DND-41 (cell line): ENCODE data around the gene MAGI1.

Experiments used
- ATAC-seq: fragments of 200-7000 bp; cut with Tn5 transposase; 3 replicates; pipeline ENCODE4 v1.9.1; 2021; ENCODE audit warnings: low read depth; ENCODE audit not compliant: insufficient read depth
- DNase-seq: peaks from one replicate; pipeline ENCODE4 v3.0.0-alpha.2; 2020
- H2AFZ ChIP-seq: 2 replicates; pipeline ENCODE4 v1.6.0; 2012; ENCODE audit warnings: low read depth, low read length
- H3K27ac ChIP-seq: 2 replicates; pipeline ENCODE4 v1.5.1; 2012; ENCODE audit warnings: low read length, inconsistent platforms
- H3K27me3 ChIP-seq: fragments of 200-600 bp; sonication (generic); 2 replicates; pipeline ENCODE4 v1.6.0; 2012; ENCODE audit warnings: low read length, mild to moderate bottlenecking, inconsistent platforms; ENCODE audit not compliant: insufficient read depth, poor library complexity
- H3K36me3 ChIP-seq: 2 replicates; pipeline ENCODE4 v1.5.1; 2012; ENCODE audit warnings: low read length, inconsistent platforms; ENCODE audit not compliant: insufficient read depth
- H3K4me1 ChIP-seq: 2 replicates; pipeline ENCODE4 v1.5.1; 2012; ENCODE audit warnings: mild to moderate bottlenecking, low read length; ENCODE audit not compliant: insufficient read depth
- H3K4me2 ChIP-seq: 2 replicates; pipeline ENCODE4 v1.6.0; 2012; ENCODE audit warnings: mild to moderate bottlenecking, moderate library complexity, low read length, inconsistent platforms; ENCODE audit not compliant: insufficient read depth
- H3K4me3 ChIP-seq, 2 experiments: fragments of 200-600 bp in 1 of 2; shearing (Covaris generic) in 1 of 2; 2 replicates each; pipeline ENCODE4 v1.5.1; 2012 to 2016; ENCODE audit warnings: inconsistent platforms in 2 of 2, low read length in 2 of 2, mild to moderate bottlenecking in 2 of 2, low read depth in 1 of 2, moderate library complexity in 1 of 2
- H3K79me2 ChIP-seq: 2 replicates; pipeline ENCODE4 v1.6.0; 2012; ENCODE audit warnings: low read length, inconsistent platforms; ENCODE audit not compliant: insufficient read depth
- H3K9ac ChIP-seq: 2 replicates; pipeline ENCODE4 v1.6.0; 2012; ENCODE audit warnings: low read depth, mild to moderate bottlenecking, inconsistent platforms, low read length, moderate library complexity
- H3K9me3 ChIP-seq: 2 replicates; pipeline ENCODE4 v1.5.1; 2012; ENCODE audit warnings: low read length, moderate library complexity, mild to moderate bottlenecking, inconsistent platforms; ENCODE audit not compliant: insufficient read depth, severe bottlenecking
- H4K20me1 ChIP-seq: 2 replicates; pipeline ENCODE4 v1.6.0; 2012; ENCODE audit warnings: low read length; ENCODE audit not compliant: insufficient read depth
- CTCF ChIP-seq: IDR thresholded peaks from 2 replicates; pipeline ENCODE4 v1.5.1; 2012; ENCODE audit warnings: borderline replicate concordance, low read length, moderate library complexity, mild to moderate bottlenecking; ENCODE audit not compliant: poor library complexity, severe bottlenecking; ENCODE audit errors: extremely low read depth
- EZH2 ChIP-seq: IDR thresholded peaks from 3 replicates; pipeline ENCODE4 v1.6.1; 2012; ENCODE audit warnings: borderline replicate concordance, low read depth, mild to moderate bottlenecking, moderate library complexity, low read length, inconsistent platforms; ENCODE audit not compliant: severe bottlenecking

Gene MAGI1

GRCh38 chr3:65328148-65328547 is 710.6 kb downstream of the MAGI1 start:
- DNase-seq (no peak), ATAC-seq (no peak)
- TF ChIP-seq EZH2 (no peak), CTCF (no peak)
- H3K27ac ChIP-seq, result no peak overlapping the region
- H3K4me1 ChIP-seq, result no peaks in the 10 kb centered on the region
- H3K9me3 ChIP-seq, result no peaks in the 10 kb centered on the region
- no peak overlapping the region for H3K4me2 ChIP-seq
- no peaks in the 10 kb centered on the region for H4K20me1 ChIP-seq
- no peaks in the 10 kb centered on the region for H3K79me2 ChIP-seq
- no peak overlapping the region for H3K9ac ChIP-seq
- H3K27me3 ChIP-seq, result no peaks in the 10 kb centered on the region
- H2AFZ ChIP-seq, result no peak overlapping the region
- H3K4me3 ChIP-seq, result no peak overlapping the region
- H3K36me3 ChIP-seq, result no peaks in the 10 kb centered on the region

- H3K9ac ChIP-seq, result no peak overlapping the region
- H3K79me2 ChIP-seq, result no peaks in the 10 kb centered on the region
- H3K27me3 ChIP-seq, result no peaks in the 10 kb centered on the region
- no peaks in the 10 kb centered on the region for H3K36me3 ChIP-seq
- ATAC-seq, result no peak
- no peak overlapping the region for H3K4me2 ChIP-seq
- no peaks in the 10 kb centered on the region for H3K9me3 ChIP-seq
- no peak overlapping the region for H3K27ac ChIP-seq
- H3K4me1 ChIP-seq, result no peaks in the 10 kb centered on the region
- no peak for TF ChIP-seq EZH2
- no peak for TF ChIP-seq CTCF
- DNase-seq, result no peak
- no peak overlapping the region for H3K4me3 ChIP-seq
- H2AFZ ChIP-seq, result no peak overlapping the region
- H4K20me1 ChIP-seq, result no peaks in the 10 kb centered on the region
Observed at GRCh38 chr3:65326574-65326973, 712.1 kb downstream of the MAGI1 start.

GRCh38 chr3:65322910-65323309 is 715.8 kb downstream of the MAGI1 start:
- H3K4me3 ChIP-seq, result no peak overlapping the region
- H3K4me1 ChIP-seq, result no peaks in the 10 kb centered on the region
- H2AFZ ChIP-seq, result no peak overlapping the region
- no peak overlapping the region for H3K4me2 ChIP-seq
- ATAC-seq (no peak), DNase-seq (no peak)
- no peak for TF ChIP-seq CTCF
- TF ChIP-seq EZH2, result no peak
- no peaks in the 10 kb centered on the region for H3K9me3 ChIP-seq
- H3K27me3 ChIP-seq, result no peaks in the 10 kb centered on the region
- no peak overlapping the region for H3K27ac ChIP-seq
- H4K20me1 ChIP-seq, result no peaks in the 10 kb centered on the region
- no peaks in the 10 kb centered on the region for H3K36me3 ChIP-seq
- no peak overlapping the region for H3K9ac ChIP-seq
- H3K79me2 ChIP-seq, result no peaks in the 10 kb centered on the region

- Histone ChIP-seq H3K36me3 (no peaks in the 10 kb centered on the region), H3K9ac (no peak overlapping the region), H3K27ac (no peak overlapping the region), H3K4me3 (no peak overlapping the region), H3K27me3 (no peaks in the 10 kb centered on the region), H3K4me2 (no peak overlapping the region), H4K20me1 (no peaks in the 10 kb centered on the region), H3K79me2 (no peaks in the 10 kb centered on the region), H3K4me1 (no peaks in the 10 kb centered on the region), H2AFZ (no peak overlapping the region), H3K9me3 (no peaks in the 10 kb centered on the region)
- DNase-seq (no peak), ATAC-seq (no peak)
- no peak for TF ChIP-seq EZH2
- TF ChIP-seq CTCF, result no peak
Observed at GRCh38 chr3:65318231-65318630, 720.5 kb downstream of the MAGI1 start.
